Activated T-cell treated with anti-CD3 and anti-CD28 coated beads, Interleukin-2, amount 50 U/mL, for 24 hours (primary cell): ENCODE measurements around the gene ARCN1.
A peak's percentile ranks its signal among the peaks of the same experiment; 100 is the strongest.
"Not testable (repeated sequence)": the region's sequence is repeated elsewhere in the genome, so short reads cannot be mapped to it uniquely, and the experiment has no call there.

Experiments used
- DNase-seq: peaks from one replicate; pipeline ENCODE4 v3.0.0-alpha.2; 2020
- H3K27ac Mint-ChIP-seq: 2 replicates; pipeline ENCODE4 v1.8.0; 2020; ENCODE audit warnings: mild to moderate bottlenecking, mixed read lengths
- H3K27me3 Mint-ChIP-seq: 2 replicates; pipeline ENCODE4 v1.8.0; 2020; ENCODE audit warnings: mixed read lengths
- H3K36me3 Mint-ChIP-seq: 2 replicates; pipeline ENCODE4 v1.8.0; 2020; ENCODE audit warnings: low read depth, mixed read lengths
- H3K4me1 Mint-ChIP-seq: 2 replicates; pipeline ENCODE4 v1.8.0; 2020; ENCODE audit warnings: low read depth, mixed read lengths
- H3K4me3 Mint-ChIP-seq: 2 replicates; pipeline ENCODE4 v1.8.0; 2020; ENCODE audit warnings: mild to moderate bottlenecking, moderate library complexity, mixed read lengths
- H3K9me3 Mint-ChIP-seq: 2 replicates; pipeline ENCODE4 v1.8.0; 2020; ENCODE audit warnings: mixed read lengths

Gene ARCN1

GRCh38 chr11:118571701-118572060 is 528 bp upstream of the ARCN1 start:
- H3K27ac Mint-ChIP-seq = peak overlapping the region; percentile 96
- peak overlapping the region; percentile 93 for H3K4me3 Mint-ChIP-seq
- not testable (repeated sequence) for H3K27me3 Mint-ChIP-seq, H3K9me3 Mint-ChIP-seq
- peak; percentile 56 for DNase-seq
- peaks cover 51% of the 10 kb centered on the region for H3K4me1 Mint-ChIP-seq
- H3K36me3 Mint-ChIP-seq = peaks cover 39% of the 10 kb centered on the region

DNA sequence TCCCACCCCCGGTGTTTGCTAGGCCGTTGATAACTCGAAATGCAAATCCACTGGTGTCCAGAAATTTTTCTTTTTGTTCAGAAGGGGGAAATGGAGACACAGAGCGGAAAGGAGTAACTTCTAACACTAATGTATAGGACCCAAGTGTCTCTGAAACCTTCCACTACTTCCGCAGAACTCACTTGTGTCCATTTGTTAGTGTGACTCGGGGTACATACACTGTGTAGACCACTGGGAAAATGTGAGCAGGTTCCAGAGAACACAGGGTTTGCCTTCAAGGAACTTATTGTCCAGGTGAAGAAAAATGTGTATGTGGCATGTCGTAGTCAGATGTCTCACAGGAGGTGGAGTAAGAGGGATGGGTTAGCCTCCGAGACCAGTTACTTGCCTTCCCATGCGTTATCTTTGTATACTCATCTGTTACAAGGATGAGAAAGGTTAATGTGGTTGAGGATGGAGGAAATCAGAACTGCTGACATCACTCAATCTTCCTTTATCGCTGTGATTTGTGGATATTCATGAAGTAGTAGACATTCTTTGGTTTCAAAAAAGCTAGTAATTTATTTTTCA is 857 bp downstream of the ARCN1 start:
- H3K4me1 Mint-ChIP-seq = peaks cover 61% of the 10 kb centered on the region
- H3K9me3 Mint-ChIP-seq = no peaks in the 10 kb centered on the region
- peak; percentile 33 for DNase-seq
- H3K27me3 Mint-ChIP-seq = no peaks in the 10 kb centered on the region
- peaks cover 48% of the 10 kb centered on the region for H3K36me3 Mint-ChIP-seq
- peak overlapping the region; percentile 93 for H3K4me3 Mint-ChIP-seq
- H3K27ac Mint-ChIP-seq = peak overlapping the region; percentile 96

- no peak for DNase-seq
- Mint-ChIP-seq H3K4me3 (peak overlapping the region; percentile 60), H3K36me3 (peaks cover 56% of the 10 kb centered on the region), H3K27ac (no peak overlapping the region), H3K4me1 (peaks cover 69% of the 10 kb centered on the region), H3K9me3 (no peaks in the 10 kb centered on the region), H3K27me3 (no peaks in the 10 kb centered on the region)
Measured at GRCh38 chr11:118574636-118575035, 2.4 kb downstream of the ARCN1 start.

- Mint-ChIP-seq H3K27ac (peak overlapping the region; percentile 14), H3K4me1 (peaks cover 57% of the 10 kb centered on the region), H3K36me3 (peaks cover 67% of the 10 kb centered on the region)
- not testable (repeated sequence) for H3K9me3 Mint-ChIP-seq, H3K4me3 Mint-ChIP-seq, H3K27me3 Mint-ChIP-seq, DNase-seq
Measured at GRCh38 chr11:118577995-118578394, 5.8 kb downstream of the ARCN1 start.

DNA sequence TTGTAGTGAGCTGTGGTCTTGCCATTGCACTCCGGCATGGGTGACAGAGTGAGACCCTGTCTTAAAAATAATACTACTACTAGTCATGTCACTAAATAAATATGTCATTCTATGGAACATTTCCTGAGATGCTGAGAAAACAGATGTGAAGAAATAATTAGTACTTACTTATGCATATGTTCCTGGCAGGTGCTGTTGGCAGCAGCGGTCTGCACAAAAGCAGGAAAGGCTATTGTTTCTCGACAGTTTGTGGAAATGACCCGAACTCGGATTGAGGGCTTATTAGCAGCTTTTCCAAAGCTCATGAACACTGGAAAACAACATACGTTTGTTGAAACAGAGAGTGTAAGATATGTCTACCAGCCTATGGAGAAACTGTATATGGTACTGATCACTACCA is 8.8 kb downstream of the ARCN1 start:
- Mint-ChIP-seq H3K4me1 (peaks cover 29% of the 10 kb centered on the region), H3K36me3 (peaks cover 71% of the 10 kb centered on the region), H3K9me3 (no peaks in the 10 kb centered on the region)

DNA sequence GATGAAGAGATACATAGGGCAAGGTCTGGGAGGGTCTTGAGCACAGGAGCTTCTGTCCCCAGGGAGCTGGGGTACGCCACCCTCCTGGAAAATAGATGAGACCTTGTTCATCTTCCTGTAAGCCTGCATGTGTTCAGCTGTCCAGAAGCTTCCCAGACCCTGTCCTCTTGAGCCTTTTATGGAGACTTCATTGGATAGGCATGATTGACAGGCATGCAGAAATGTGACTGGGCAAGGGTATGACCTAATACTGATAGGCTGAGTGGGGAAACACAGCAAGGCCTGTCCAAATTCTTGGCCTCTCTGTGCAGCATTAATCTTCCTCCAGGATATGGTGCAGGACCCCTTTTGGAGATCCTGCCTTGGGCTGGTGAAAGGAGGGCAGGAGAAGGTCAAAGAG is 15.7 kb downstream of the ARCN1 start:
- peak overlapping the region; percentile 23 for H3K27ac Mint-ChIP-seq
- no peaks in the 10 kb centered on the region for H3K4me1 Mint-ChIP-seq
- H3K4me3 Mint-ChIP-seq = no peak overlapping the region
- peaks cover 95% of the 10 kb centered on the region for H3K36me3 Mint-ChIP-seq
- no peak for DNase-seq
- no peaks in the 10 kb centered on the region for H3K27me3 Mint-ChIP-seq
- no peaks in the 10 kb centered on the region for H3K9me3 Mint-ChIP-seq

More for the DNA sequence above, 8.8 kb downstream of the ARCN1 start:
- Mint-ChIP-seq H3K27me3 (no peaks in the 10 kb centered on the region), H3K27ac (no peak overlapping the region), H3K4me3 (no peak overlapping the region)
- DNase-seq = no peak

GRCh38 chr11:118592616-118593367 is 20.6 kb downstream of the ARCN1 start:
- Mint-ChIP-seq H3K4me3 (no peak overlapping the region), H3K36me3 (peaks cover 92% of the 10 kb centered on the region)

DNA sequence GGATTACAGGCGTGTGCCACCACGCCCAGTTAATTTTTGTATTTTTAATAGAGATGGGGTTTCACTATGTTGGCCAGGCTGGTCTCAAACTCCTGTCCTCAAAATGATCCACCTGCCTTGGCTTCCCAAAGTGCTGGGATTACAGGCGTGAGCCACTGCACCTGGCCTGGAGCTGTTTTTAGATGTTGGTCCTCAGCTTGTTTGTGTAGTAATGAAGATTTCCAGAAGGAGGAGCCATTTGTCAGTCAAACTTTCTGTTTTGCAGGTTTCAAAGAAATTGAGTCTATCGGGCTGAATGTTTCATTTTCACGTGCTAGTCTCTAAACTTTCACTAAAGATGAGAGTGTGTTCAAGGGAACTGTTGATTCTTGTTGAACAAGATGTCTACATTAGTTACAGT is 22.8 kb downstream of the ARCN1 start:
- not testable (repeated sequence) for H3K4me3 Mint-ChIP-seq, H3K9me3 Mint-ChIP-seq, DNase-seq, H3K27me3 Mint-ChIP-seq
- H3K4me1 Mint-ChIP-seq = peaks cover 15% of the 10 kb centered on the region
- peaks cover 92% of the 10 kb centered on the region for H3K36me3 Mint-ChIP-seq
- peak overlapping the region; percentile 74 for H3K27ac Mint-ChIP-seq

More at GRCh38 chr11:118592616-118593367, 20.6 kb downstream of the ARCN1 start:
- peaks cover 15% of the 10 kb centered on the region for H3K4me1 Mint-ChIP-seq
- no peak for DNase-seq
- H3K27me3 Mint-ChIP-seq = no peaks in the 10 kb centered on the region
- H3K27ac Mint-ChIP-seq = peak overlapping the region; percentile 22
- no peaks in the 10 kb centered on the region for H3K9me3 Mint-ChIP-seq

- no peak for DNase-seq
- H3K4me1 Mint-ChIP-seq = peaks cover 15% of the 10 kb centered on the region
- no peak overlapping the region for H3K4me3 Mint-ChIP-seq
- H3K27ac Mint-ChIP-seq = peak overlapping the region; percentile 76
- peaks cover 88% of the 10 kb centered on the region for H3K36me3 Mint-ChIP-seq
- no peaks in the 10 kb centered on the region for H3K27me3 Mint-ChIP-seq
- H3K9me3 Mint-ChIP-seq = no peaks in the 10 kb centered on the region
Measured at GRCh38 chr11:118596224-118597146, 24.3 kb downstream of the ARCN1 start.

- Mint-ChIP-seq H3K27ac (peak overlapping the region; percentile 76), H3K4me3 (no peak overlapping the region), H3K36me3 (peaks cover 91% of the 10 kb centered on the region), H3K4me1 (peaks cover 15% of the 10 kb centered on the region), H3K27me3 (no peaks in the 10 kb centered on the region), H3K9me3 (no peaks in the 10 kb centered on the region)
- DNase-seq = no peak
Measured at GRCh38 chr11:118597556-118597955, 25.3 kb downstream of the ARCN1 start.

GRCh38 chr11:118602331-118602730 is 30.1 kb downstream of the ARCN1 start:
- peaks cover 4% of the 10 kb centered on the region for H3K27me3 Mint-ChIP-seq
- no peak for DNase-seq
- H3K4me3 Mint-ChIP-seq = no peak overlapping the region
- H3K4me1 Mint-ChIP-seq = peaks cover 4% of the 10 kb centered on the region
- H3K27ac Mint-ChIP-seq = peak overlapping the region; percentile 1
- no peaks in the 10 kb centered on the region for H3K9me3 Mint-ChIP-seq
- H3K36me3 Mint-ChIP-seq = peaks cover 60% of the 10 kb centered on the region

DNA sequence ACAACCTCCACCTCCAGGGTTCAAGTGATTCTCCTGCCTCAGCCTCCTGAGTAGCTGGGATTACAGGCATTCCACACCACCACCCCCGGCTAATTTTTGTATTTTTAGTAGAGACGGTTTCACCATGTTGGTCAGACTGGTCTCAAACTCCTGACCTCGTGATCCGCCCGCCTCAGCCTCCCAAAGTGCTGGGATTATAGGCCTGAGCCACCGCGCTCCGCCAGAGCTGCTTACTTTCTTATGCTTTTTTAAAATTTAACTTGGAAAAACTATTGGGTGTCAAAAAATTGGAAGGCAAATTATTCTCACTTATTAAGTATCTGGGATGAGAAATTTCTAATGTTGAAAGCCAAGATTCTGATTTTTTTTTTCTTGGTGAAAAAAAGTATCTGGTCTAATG is 31.5 kb downstream of the ARCN1 start:
- not testable (repeated sequence) for H3K9me3 Mint-ChIP-seq, H3K27me3 Mint-ChIP-seq, H3K27ac Mint-ChIP-seq, H3K4me3 Mint-ChIP-seq, DNase-seq
- peaks cover 11% of the 10 kb centered on the region for H3K4me1 Mint-ChIP-seq
- H3K36me3 Mint-ChIP-seq = peaks cover 46% of the 10 kb centered on the region

DNA sequence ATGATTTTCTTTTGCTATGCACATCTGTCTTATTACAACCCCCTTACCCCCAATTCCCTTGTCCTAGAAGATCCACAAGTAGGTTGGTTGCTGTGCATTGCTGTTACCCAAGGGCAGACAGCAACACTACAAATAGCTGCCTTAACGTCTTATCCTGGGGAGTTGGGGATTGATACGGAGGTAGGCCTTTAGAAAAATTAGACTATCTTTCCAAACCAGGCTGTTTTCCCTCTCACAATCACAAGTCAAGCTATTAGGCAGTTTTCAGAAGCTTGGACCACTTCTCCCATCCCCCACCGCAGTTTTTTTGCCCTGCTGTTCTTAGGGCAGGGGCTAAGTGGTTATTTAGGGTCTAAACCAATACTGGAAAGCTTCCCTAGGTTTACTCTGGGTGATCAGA is 32.4 kb downstream of the ARCN1 start:
- H3K27ac Mint-ChIP-seq = no peak overlapping the region
- H3K4me1 Mint-ChIP-seq = peaks cover 18% of the 10 kb centered on the region
- peaks cover 15% of the 10 kb centered on the region for H3K27me3 Mint-ChIP-seq
- no peak for DNase-seq
- H3K4me3 Mint-ChIP-seq = no peak overlapping the region
- no peaks in the 10 kb centered on the region for H3K9me3 Mint-ChIP-seq
- peaks cover 38% of the 10 kb centered on the region for H3K36me3 Mint-ChIP-seq

- peaks cover 31% of the 10 kb centered on the region for H3K36me3 Mint-ChIP-seq
- H3K27me3 Mint-ChIP-seq = peaks cover 20% of the 10 kb centered on the region
- no peak overlapping the region for H3K4me3 Mint-ChIP-seq
- peak; percentile 20 for DNase-seq
- H3K27ac Mint-ChIP-seq = no peak overlapping the region
- no peaks in the 10 kb centered on the region for H3K9me3 Mint-ChIP-seq
- peaks cover 23% of the 10 kb centered on the region for H3K4me1 Mint-ChIP-seq
Measured at GRCh38 chr11:118605116-118605867, 33.1 kb downstream of the ARCN1 start.
